Transverse colon (tissue), 3 donors: ENCODE results near the gene STT3B.

Source experiments
- CTCF ChIP-seq, 5 experiments: fragments of 200-600 bp in 3 of 5; fragments of 450-650 bp in 2 of 5; sonication (generic) in 3 of 5; IDR thresholded peaks; 1 replicate in 2 of 5; 2 replicates in 3 of 5; pipeline ENCODE4 v1.5.1; 2016 to 2017; ENCODE audit warnings: antibody characterized with exemption in 5 of 5, inconsistent platforms in 3 of 5, mild to moderate bottlenecking in 2 of 5, moderate library complexity in 1 of 5
- POLR2A ChIP-seq: fragments of 450-650 bp; IDR thresholded peaks from one replicate; pipeline ENCODE4 v1.6.1; 2016; ENCODE audit warnings: antibody characterized with exemption, mild to moderate bottlenecking, moderate library complexity

GRCh38 chr3:31504230-31504629 lies 28.5 kb upstream of the STT3B start:
- no peak for TF ChIP-seq CTCF (IDR thresholded peaks at IDR 0.05)
- no peak for TF ChIP-seq POLR2A
